Measurements from ENCODE around the gene IL22RA2.

IL22RA2 gene

DNA sequence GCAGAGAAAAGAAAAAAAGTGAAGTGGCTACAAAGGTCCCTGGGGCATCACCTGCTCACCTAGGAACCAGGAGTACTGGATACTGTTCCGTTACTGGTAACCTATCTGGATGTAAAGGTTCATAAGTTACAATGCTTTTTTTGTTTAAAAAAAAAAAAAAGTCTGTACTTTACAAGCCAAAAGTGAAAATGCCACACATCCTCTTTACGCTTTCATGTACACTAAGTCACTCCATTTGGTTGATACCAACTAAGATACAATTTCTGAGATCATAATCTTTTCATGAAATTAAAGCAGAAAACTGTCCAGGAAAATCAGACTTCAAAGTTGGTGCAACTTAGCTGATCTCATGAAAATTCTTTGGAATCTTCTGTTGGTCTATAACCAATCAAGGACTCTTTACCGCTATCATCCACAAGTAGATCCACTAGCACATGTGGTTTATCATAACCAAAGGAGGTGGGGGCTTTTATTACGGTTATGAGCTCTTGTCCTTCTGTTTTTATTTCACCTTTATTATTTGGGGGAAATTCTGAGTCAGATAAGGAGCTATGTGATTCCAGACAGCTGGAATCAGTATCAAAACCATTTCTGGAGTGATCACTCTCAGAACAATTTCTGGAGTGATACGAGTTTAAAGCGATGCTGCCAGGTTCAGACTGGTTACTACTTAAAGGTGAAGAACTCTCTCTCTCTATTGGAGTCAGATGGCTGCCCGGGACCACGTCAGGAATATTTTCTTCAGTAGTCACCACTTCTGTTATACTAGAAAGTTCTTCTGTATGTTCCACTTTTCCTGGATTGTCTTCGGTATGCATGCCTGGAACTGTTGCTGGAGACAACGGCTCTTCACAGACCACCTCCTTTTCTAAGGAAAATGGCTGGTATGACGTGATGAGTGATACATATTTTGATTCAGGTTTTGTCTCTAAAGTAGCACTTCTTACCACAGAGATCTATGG is 24.5 kb upstream of the IL22RA2 start:
- DNase-seq (ENCODE audit: low read depth): no peak

DNA sequence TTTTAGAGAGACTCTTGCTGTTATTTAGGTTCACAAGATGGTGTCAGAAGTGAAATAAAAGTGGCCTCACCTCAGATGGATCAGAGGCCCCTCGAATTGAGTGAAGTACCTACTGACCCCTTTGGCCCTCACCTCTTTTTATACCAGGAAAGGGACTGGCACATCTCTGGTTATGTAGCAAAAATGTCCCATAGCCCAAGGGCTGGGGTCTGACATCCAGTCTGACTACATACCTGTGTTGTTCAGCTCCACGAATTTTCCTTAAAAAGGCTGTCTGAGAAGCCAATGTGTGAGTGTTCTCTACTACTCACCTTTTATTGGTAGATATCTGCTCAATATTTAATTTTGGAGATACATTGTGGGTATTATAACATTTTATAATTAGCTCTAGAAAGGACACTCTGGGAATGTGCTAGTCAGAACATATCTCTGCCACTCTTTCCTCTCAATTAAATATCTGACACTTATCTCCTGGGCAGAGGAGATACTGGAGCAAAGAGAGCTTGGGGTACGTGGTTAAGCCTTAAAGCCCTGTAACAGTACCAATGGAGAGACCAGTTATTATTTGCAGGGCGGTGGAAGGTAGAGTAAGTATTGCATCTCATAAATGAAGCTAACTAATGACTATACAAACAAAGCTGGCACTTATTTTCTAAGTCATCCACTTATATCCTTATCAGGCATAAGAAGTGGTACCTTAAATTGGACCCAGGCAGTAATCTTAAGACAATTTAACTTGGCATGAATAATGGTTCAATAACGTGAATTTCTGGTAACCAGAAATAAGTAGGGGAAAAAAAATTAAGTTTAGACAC is 20.0 kb upstream of the IL22RA2 start:
- no peak for DNase-seq (ENCODE audit: low read depth)

DNA sequence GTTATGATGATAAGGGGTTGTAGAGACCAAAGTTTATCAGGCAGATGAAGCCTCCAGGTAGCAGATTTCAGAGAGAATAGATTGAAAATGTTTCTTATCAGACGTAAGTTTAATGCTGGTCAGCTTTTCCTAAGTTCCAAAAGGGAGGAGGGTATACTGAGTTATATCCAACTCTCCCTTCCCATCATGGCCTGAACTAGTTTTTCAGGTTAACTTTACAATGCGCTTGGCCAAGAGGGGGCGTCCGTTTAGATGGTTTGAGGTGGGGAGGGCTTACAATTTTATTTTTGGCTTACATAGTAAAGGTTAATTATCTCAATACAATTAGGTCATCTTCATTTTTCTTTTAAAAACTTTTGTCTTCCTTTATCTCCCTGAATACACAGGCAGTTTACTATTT is 19.4 kb upstream of the IL22RA2 start:
- DNase-seq (ENCODE audit: low read depth): no peak

DNA sequence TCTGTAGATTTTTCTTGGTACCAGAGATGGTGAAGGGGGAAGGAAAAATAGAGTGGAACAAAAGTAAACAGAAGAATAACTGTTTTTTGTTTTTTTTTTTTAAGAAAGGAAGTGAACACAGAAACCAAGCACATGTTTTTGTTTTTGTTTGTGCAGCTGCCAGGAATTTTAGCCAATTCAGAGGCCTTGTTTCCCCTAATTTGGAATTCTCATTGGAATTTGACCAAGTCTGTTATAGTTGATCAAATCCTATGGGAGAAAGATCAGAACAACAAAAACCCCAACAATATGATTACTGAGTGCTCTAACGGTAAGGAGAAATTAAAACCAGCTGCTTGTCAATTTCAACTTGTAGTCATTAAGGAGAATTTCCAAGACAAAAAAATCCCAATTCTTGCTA is 18.2 kb upstream of the IL22RA2 start:
- no peak for DNase-seq (ENCODE audit: low read depth)

DNA sequence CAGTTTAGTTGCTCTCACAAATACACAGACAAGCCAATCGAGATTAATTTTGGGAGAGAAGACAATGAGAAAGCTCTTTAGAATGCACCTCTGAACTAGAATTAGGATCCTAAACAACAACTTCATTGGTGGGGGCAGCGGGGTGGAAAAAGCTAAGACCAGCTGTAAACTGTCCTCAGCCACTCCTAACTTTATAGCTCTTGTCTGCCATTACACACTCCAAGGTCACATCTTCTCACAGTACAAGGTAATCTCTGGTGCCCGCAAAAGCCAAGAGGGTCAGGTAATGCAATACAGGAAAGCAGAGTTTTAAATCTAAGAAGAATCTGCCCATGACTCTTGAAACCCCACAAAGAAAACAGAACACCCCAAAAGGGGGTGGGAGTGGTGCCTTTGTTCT is 17.8 kb upstream of the IL22RA2 start:
- no peak for DNase-seq (ENCODE audit: low read depth)

DNA sequence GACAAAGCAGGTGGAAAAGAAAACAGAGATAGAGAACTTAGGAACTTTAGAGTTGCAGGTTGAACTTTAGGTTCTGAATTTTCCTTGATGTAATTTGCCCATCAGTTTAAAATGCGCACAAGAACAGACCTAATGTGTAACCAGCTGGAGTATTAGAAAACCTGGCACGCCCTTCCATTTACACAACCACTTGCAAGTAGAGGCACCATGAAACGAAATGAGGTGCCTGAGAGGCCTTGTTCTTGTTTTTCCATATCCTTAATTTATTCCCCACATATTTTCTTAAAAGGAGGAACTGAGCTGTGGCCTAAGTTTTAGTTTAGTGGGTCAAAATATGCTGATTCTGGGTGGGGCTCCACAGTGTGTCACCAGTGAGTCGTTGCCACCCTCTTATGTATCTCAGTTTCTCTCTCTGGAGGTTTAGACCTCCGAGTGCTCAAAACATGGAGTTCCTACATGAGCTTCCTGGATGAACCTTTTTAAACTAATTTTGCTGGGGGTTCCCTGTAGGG is 17.2 kb upstream of the IL22RA2 start:
- no peak for DNase-seq (ENCODE audit: low read depth)

DNA sequence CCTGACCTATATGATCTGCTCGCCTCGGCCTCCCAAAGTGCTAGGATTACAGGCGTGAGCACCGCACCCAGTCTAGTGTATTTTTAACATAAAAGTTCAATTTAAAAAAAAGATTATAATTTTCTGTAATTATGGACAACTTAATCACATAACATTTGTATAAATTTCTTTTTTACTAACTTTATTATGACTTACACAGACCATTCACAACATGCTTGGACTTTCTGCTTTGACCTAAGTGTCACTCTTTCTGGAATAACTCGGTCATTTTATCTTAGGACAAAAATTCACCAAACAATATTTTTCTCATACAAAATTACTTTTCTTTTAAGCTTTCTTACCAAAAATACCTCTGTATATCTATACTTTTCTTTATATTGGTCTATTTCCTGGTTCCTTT is 15.4 kb upstream of the IL22RA2 start:
- no peak for DNase-seq (ENCODE audit: low read depth)

DNA sequence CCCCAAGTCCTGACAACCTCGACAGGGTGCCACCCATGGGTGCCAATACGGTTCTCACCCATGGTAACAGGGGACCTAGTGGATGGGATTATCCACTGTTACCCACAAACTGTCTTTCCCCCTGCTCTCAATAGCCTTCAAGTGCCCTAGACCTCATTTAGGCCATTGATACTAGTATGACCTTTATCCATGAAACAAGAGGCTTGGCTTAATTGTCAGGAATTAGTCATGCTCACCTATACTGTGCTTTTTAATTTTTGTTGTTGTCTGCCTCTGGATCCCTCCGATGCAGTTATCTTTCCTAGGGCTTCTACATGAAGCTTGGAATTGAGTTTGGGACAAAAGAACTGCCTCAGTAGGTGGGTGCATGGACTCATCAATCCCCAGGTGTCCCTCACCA is 11.8 kb upstream of the IL22RA2 start:
- no peak for DNase-seq (ENCODE audit: low read depth)

DNA sequence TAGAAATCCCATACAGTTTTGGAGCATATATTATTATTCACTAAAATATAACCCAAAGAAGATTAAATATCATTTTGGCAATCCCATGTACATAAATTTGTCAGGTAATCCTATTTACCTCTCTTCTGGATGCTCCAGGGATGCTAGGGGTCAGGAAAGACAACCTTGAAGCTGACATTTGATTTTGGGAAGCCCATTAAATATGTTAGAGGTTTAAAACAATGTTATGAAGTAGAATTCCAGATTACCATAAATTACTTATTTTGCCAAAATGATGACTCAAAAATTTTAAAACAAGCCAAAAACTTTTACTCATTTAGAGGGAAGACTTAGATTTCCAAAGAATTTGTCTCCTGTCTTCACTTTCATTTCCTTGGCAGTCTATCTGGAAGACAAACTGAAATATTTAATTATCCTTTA is 9.2 kb upstream of the IL22RA2 start:
- DNase-seq (ENCODE audit: low read depth): no peak

DNA sequence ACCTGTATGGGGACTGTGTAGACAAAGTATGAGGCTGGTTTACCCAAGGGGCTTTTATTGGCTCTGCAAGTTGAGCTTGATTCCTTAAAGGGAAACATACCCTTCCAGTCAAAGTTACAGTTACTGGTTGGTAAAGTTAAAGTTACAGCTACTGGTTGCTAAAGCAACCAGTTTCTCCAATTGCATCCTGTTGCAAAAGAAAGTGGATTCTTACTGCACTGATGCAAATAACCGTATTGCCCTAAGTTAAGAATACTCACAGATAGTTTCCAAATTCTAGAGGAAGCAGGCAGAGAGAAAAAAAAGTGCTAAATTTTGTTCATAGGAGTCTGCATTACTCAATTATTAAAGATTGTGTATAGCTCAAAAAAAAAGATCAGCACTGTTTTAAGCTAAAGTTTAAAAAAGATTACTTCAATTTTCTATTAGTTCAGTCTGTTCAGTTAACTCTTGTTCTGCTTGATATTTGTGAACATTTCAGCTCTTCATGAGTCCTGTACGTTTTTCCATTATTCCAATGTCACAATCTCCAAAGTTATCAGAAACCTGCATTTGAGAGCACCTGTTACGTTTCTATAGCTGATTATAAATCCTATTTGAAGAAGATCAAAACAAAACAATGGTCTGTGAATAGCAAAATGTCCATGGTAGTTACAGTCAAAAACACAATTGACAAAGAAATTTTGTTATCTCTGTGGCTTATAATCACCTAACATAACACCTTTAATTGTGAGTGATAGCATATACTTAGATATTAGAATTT is 8.6 kb upstream of the IL22RA2 start:
- DNase-seq (ENCODE audit: low read depth): no peak

DNA sequence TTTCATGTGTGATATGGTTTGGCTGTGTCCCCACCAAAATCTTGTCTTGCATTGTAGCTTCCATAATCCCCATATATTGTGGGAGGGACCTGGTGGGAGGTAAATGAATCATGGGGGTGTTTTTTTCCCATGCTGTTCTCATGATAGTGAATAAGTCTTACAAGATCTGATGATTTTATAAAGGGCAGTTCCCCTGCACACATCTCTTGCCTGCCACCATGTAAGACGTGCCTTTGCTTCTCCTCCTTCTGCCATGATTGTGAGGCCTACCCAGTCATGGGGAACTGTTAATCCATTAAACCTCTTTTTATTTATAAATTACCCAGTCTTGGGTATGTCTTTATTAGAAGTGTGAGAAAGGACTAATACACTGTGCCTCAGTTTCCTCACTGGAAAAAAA is 4.2 kb upstream of the IL22RA2 start:
- DNase-seq (ENCODE audit: low read depth): no peak

DNA sequence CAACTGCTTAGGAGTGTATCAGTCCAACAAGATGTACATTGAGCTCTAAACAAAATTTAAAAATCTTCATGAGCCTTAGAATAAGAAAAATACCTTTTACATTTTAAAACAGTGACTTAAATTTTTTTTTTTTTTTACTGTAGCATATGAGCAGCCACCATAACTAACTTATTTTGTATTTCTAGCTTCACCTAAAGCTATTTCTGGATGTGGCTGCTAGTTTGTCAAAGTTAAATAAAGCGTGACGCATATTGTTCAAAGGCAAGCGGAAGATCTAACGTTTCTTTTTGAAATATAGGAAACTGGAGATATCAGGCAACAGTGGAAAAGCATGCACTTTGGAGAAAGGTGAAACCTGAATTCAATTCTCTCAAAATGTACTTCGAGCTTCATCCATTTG is 3.3 kb upstream of the IL22RA2 start:
- no peak for DNase-seq (ENCODE audit: low read depth)

DNA sequence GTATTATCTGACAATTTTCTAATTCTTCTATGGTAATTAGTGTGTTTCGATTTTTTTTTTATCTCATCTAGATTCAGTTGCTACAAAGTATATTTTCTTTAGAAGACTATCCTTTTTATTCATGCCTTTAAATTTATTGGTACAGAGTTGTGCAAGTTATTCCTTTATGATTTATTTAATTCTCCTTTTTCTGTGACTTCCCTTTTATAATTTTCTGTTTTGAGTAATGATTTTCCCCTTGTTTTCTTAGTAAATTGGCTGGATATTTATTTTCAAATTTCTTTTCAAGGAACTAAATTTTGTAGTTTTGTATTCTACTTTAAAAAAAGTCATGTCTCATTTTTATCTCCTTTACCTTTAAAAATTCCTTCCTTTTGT is 2.4 kb upstream of the IL22RA2 start:
- DNase-seq (ENCODE audit: low read depth): no peak

DNA sequence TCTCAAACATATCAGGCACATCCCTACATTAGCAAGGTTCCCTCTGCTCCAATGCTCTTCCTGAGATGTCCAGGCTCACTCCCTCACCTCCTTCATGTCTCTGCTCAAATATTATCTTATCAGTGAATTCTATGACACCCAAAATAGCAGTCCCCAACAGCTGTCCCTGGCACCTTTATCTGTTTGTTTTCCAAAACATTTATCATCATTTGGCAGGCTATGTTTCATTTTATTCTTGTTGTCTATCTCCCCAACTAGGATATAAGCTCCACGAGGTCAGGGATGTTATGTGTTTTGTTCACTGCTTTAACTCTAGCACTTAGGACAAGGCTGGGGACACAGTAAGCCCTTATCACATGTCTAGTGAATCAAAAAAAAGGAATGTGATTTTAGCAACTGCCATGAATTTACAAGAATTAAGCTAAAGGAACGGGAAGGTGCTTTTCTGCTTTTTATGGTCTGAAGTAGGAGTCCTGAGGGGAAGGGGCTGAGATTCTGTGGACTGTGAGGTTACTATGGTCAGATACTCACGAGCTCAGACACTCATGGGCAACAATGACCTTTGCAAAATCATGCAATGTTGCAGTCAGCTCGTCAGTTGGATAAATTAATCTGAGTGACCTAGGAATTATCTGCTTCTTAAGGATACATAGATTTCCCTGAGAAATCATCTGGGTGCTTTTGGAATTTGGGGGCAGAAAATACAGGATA is 1.9 kb upstream of the IL22RA2 start:
- DNase-seq (ENCODE audit: low read depth): no peak

DNA sequence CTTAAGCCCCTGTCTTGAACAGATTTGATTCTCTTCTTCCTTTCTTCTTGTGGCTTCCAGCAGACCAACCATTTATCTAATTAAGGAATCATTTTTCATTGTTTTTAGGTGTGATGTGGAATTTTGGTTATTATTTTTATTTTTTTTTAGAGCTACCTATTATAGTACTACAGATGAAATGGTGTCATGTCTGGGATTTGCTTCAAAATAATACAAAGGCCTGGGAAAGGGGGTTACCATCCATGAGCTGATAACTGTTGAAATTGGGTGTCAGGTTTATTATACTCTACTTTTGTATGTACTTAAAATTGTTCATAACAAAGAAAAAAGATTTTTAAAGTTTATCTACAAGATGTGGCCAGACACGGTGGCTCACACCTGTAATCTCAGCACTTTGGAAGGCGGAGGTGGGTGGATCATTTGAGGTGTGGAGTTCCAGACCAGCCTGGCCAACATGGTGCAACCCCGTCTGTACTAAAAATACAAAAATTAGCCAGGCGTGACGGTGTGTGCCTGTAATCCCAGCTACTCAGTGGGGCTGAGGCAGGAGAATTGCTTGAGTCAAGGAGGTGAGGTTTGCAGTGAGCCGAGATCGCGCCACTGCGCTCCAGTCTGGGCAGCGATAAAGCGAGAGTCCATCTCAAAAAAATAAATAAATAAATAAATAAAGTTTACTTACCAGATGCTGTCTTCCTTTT is 561 bp downstream of the IL22RA2 start:
- no peak for DNase-seq (ENCODE audit: low read depth)

DNA sequence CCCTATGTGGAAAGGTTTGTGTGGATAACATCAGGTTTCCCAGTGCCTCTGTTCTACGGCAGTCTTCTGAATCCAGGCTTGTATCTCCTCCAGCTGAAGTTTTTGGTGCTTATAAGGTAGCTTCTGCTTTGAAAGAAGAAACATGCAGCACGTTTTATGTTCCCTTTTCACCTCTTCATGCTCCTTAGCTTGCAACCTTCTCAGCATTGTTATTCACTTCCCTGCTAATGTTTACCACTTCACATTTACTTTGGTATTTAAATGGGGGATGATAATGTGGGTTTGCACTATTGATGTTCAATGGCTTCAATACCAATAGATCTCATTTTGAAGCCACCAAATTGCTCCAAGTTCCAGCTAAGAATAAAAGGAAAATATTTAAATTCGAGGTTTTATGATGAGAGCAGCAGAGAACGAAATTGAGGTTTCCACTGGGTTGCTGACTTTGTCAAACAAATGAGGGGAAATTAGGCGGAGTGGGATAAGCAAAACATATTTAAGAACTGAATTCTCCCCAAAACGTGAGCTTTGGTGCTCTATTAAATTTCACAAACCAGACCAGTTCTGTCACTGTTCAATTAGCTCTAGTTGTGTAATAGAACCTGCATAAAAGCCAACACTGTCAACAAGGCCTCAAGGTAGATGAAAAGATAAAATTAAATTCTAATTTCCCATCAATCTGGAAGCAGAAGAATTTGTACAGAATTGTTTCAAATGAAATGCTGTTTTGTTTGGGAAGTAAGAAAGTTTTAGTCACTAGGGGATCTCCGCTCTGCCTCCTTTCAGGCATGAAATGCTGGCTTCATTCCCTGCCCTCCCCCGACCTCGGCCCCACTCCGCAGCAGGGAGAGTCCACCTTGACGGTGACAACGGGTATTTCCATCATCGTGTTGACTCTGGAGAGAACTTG is 1.4 kb downstream of the IL22RA2 start:
- DNase-seq (ENCODE audit: low read depth): no peak

DNA sequence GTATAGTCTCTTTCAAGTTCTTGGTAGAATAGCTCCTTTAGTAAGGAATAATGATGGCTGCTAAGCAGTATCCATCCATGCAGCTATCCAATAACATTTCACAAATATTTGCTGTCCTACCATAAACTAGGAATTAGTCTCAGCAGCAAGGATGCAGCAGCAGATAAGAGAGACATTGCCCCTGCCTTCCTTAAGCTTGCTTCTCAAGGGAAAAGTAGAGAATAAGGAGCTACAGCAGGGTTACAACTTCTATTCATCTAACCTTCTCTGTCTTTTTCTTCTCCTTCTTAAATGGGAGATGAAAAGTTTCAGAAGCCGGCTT is 2.4 kb downstream of the IL22RA2 start:
- DNase-seq (ENCODE audit: low read depth): no peak

DNA sequence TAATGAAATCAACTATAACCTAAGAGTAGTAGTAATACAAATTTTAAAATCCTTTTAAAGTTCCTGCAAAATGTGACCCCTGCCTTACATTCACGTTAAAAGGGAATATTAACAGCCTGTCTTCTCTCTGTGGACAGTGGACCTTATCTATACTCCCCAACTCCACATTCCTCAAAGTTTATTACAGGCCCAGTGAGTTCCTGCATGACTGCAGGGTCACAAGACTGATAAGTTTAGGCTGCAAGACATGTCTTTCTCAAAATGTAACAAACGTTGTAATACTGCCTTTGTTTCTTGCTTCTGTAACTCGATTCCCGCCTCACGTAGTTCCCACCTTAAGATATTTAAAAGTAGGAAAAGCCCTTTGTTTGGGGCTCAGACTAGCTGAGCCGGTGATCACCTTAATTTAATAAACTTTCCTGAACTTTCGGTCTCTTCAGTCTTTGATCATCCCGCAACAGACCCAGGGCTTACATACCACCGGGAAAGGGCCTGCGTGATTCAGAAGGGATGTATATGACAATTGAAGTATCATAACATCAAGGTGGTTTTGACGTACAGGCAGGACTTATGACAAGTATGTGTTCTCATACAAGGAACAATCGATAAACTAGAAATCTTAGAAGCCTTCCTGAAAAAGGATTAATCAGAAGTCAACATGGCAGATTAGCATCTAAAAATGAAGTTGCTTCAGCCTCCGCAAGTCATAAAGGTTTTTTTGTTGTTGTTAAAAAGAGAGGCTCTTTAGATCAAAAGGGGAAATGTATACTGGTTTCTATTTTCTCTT is 3.0 kb downstream of the IL22RA2 start:
- DNase-seq (ENCODE audit: low read depth): no peak

DNA sequence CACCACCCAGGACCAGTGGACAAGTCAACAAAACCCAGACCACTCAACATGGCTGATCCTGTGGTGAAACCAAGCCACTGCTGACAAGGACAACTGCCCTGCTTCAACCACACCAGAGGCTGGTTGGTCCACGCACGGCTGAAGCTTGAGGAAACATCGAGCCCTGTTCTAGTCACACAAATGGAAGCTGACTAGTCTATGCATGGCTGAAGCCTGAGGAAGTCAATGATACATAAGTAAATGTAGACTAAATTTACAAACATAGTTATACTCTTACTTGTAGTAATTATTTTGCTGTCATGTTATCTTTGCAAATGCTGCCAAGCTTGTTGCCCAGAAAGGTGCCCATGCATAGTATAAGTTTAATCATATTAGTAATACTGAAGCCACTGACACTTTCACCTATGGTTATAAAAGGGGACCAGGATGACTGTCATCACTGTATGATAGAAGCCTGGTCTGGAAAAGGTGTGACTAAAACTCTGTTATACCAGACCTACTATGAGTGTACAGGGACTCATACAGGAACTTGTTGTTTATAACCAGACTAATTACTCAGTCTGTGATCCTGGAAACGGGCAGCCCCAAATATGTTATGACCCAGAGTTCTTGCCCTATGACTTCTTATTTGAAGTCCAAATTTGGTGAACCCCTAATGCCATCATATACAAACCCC is 5.6 kb downstream of the IL22RA2 start:
- DNase-seq (ENCODE audit: low read depth): no peak

All from stimulated activated CD8-positive, alpha-beta memory T cell treated with anti-CD3 and anti-CD28 coated beads, Interleukin-12 subunit alpha, Interleukin-12 subunit beta, amount 100 ng/mL, for 4 hours (primary cell).